ENCODE data around the gene PDK1. TPM values are rescaled to one million over a fixed set of nuclear protein-coding genes. Genes with fewer than 3 reads are reported as not detected.

The PDK1 gene
- total RNA-seq, 4 donors from 2014 or later: 13.2 to 32.6 (median 18.1) TPM

DNA sequence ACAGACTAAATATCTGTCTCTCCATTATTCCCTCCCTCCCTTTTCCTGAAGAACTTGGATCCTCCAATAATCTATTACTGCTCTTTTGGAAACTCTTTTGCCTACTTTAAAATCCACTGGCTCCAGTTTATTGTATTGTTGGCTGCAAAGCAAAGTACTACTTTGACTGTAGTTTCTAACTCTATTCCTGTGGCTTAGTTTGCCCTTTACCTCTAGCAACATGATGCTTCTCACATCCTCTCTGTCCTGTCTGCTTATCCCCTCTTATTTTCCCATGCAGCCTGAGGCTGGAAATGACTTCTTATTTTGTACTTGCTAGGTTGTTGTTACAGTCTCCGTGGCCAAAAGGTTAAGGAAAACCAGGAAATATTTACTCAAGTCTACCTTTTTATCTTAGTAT lies 26.8 kb downstream of the PDK1 start:
- no peak for TF ChIP-seq CTCF (IDR thresholded peaks at IDR 0.05; ENCODE audit: low read depth)

- TF ChIP-seq CTCF (IDR thresholded peaks at IDR 0.05; ENCODE audit: low read depth): no peak
These were observed 30.5 kb downstream of the PDK1 start for GRCh38 chr2:172586245-172586891.

DNA sequence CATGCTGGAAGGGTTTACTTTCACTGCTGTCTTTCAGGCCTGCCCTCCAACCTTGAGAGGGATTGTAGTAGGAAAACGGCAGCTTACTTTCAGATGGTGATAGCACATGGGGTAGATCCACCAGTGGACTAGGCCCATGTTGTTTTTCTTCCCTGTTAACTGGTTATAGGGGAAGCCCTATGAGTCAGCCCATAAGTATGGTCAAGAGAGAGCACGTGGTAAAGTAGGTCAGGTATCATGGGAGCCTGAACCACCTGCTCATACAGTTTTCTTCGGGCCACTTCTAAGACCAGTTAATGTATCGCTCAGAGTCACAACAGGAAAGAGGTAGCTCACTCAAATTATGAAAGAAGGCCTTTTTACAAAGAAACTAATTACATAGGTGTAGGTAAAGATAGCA lies 33.0 kb downstream of the PDK1 start:
- no peak for TF ChIP-seq CTCF (IDR thresholded peaks at IDR 0.05; ENCODE audit: low read depth)

DNA sequence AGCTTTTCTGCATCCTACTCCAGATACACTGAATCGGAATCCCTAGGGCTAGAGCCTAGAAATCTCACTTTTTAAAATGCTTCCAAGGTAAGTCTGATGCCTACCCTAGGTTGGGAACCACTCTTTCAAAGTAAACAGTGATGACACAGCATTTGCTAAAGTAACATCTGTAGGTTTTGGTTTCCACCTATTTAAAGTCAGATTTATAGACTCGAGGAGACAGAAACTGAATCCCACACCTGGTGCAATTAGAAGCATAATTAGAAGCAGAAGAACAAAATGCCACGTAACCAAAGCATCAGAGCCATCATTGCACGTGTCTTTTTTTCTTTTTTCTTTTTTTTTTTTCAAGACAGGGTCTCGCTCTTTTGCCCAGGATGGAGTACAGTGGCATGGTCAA lies 40.9 kb downstream of the PDK1 start:
- TF ChIP-seq CTCF (IDR thresholded peaks at IDR 0.05; ENCODE audit: low read depth): no peak

GRCh38 chr2:172597176-172597842 lies 41.4 kb downstream of the PDK1 start:
- no peak for TF ChIP-seq CTCF (IDR thresholded peaks at IDR 0.05; ENCODE audit: low read depth)

- TF ChIP-seq CTCF (IDR thresholded peaks at IDR 0.05; ENCODE audit: low read depth): no peak
These were observed 44.1 kb downstream of the PDK1 start for GRCh38 chr2:172599947-172600346.

DNA sequence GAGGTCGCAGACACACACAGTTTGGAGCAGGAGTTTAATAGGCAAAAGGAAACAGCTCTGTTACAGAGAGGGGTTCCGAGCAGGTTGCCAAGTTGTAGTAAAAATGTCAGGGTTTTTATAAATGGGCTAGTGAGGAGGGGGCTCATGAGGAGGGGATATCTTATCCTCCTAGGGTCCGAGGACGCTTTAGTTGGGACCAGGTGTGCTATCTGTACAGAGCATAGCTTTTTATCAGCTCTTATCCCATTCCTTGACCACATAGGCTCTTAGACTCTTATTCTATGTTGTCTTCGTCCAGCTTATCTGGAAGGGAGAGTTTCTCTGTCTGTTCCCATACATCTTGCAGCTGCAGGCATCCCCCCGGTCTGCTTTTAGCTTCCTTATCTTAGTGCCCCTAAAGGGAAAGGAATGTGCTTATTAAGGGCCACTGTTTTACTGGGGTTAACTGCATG lies 44.7 kb downstream of the PDK1 start:
- TF ChIP-seq CTCF (IDR thresholded peaks at IDR 0.05; ENCODE audit: low read depth): no peak
